ENCODE data around the gene ZMIZ2.

- TF ChIP-seq GATA1 (IDR thresholded peaks at IDR 0.05; ENCODE audit: low read depth, low read length): no peak
- TF ChIP-seq POLR2A (IDR thresholded peaks at IDR 0.05; ENCODE audit: low read length): no peak
These were observed 17.1 kb downstream of the ZMIZ2 start for GRCh38 chr7:44765579-44766415.
